NT2/D1 (cell line): ENCODE measurements around the gene RASGRF2.

ENCODE experiments used
- DNase-seq: peaks from one replicate; pipeline ENCODE4 v3.0.0-alpha.2; 2011; ENCODE audit warnings: low read depth, low spot score
- H3K27me3 ChIP-seq: 2 replicates; pipeline ENCODE4 v1.6.0; 2011; ENCODE audit warnings: mild to moderate bottlenecking; ENCODE audit not compliant: insufficient read length, insufficient read depth
- H3K36me3 ChIP-seq: 2 replicates; pipeline ENCODE4 v1.6.1; 2011; ENCODE audit warnings: mild to moderate bottlenecking, low read length, mixed read lengths; ENCODE audit not compliant: insufficient read depth, insufficient read length
- H3K4me1 ChIP-seq: 2 replicates; pipeline ENCODE4 v1.5.1; 2011; ENCODE audit not compliant: insufficient read depth, insufficient read length
- H3K4me3 ChIP-seq: 2 replicates; pipeline ENCODE4 v1.5.1; 2011; ENCODE audit warnings: low read depth; ENCODE audit not compliant: insufficient read length
- H3K9ac ChIP-seq: 2 replicates; pipeline ENCODE4 v1.6.0; 2011; ENCODE audit warnings: low read depth; ENCODE audit not compliant: insufficient read length
- H3K9me3 ChIP-seq: 2 replicates; pipeline ENCODE4 v1.5.1; 2011; ENCODE audit warnings: mild to moderate bottlenecking, low read length; ENCODE audit not compliant: insufficient read depth
- SUZ12 ChIP-seq: IDR thresholded peaks from 2 replicates; pipeline ENCODE4 v1.6.1; 2011; ENCODE audit not compliant: insufficient read length, insufficient read depth; ENCODE audit errors: extremely low read depth
- YY1 ChIP-seq: IDR thresholded peaks from 2 replicates; pipeline ENCODE4 v1.6.1; 2011; ENCODE audit not compliant: insufficient read length, insufficient read depth
- ZNF274 ChIP-seq: IDR thresholded peaks from 2 replicates; pipeline ENCODE4 v1.6.1; 2011; ENCODE audit warnings: mild to moderate bottlenecking, low read depth, low read length

Gene RASGRF2

GRCh38 chr5:81202655-81203054, 242.5 kb downstream of the RASGRF2 start:
- Histone ChIP-seq H3K4me1 (no peaks in the 10 kb centered on the region), H3K9me3 (no peaks in the 10 kb centered on the region), H3K9ac (no peak overlapping the region), H3K36me3 (no peaks in the 10 kb centered on the region), H3K4me3 (no peak overlapping the region), H3K27me3 (no peaks in the 10 kb centered on the region)
- DNase-seq = no peak
- no peak for TF ChIP-seq YY1
- no peak for TF ChIP-seq ZNF274
- no peak for TF ChIP-seq SUZ12

- Histone ChIP-seq H3K27me3 (no peaks in the 10 kb centered on the region), H3K4me1 (no peaks in the 10 kb centered on the region), H3K9me3 (no peaks in the 10 kb centered on the region), H3K9ac (no peak overlapping the region), H3K4me3 (no peak overlapping the region), H3K36me3 (no peaks in the 10 kb centered on the region)
- TF ChIP-seq YY1 (no peak), ZNF274 (no peak), SUZ12 (no peak)
- no peak for DNase-seq
These were observed 243.6 kb downstream of the RASGRF2 start for GRCh38 chr5:81203729-81204128.

- Histone ChIP-seq H3K9ac (no peak overlapping the region), H3K9me3 (no peaks in the 10 kb centered on the region), H3K36me3 (no peaks in the 10 kb centered on the region), H3K4me3 (no peak overlapping the region), H3K27me3 (no peaks in the 10 kb centered on the region), H3K4me1 (no peaks in the 10 kb centered on the region)
- no peak for TF ChIP-seq YY1
- no peak for TF ChIP-seq SUZ12
- TF ChIP-seq ZNF274 = no peak
- no peak for DNase-seq
These were observed 244.0 kb downstream of the RASGRF2 start for GRCh38 chr5:81204205-81204604.

- Histone ChIP-seq H3K9ac (no peak overlapping the region), H3K27me3 (no peaks in the 10 kb centered on the region), H3K36me3 (no peaks in the 10 kb centered on the region), H3K9me3 (no peaks in the 10 kb centered on the region), H3K4me3 (no peak overlapping the region), H3K4me1 (no peaks in the 10 kb centered on the region)
- DNase-seq = no peak
- TF ChIP-seq SUZ12 (no peak), YY1 (no peak), ZNF274 (no peak)
These were observed 244.9 kb downstream of the RASGRF2 start for GRCh38 chr5:81205058-81205457.

GRCh38 chr5:81207009-81207408, 246.8 kb downstream of the RASGRF2 start:
- Histone ChIP-seq H3K27me3 (no peaks in the 10 kb centered on the region), H3K4me3 (no peak overlapping the region), H3K36me3 (no peaks in the 10 kb centered on the region), H3K4me1 (no peaks in the 10 kb centered on the region), H3K9me3 (no peaks in the 10 kb centered on the region), H3K9ac (no peak overlapping the region)
- TF ChIP-seq YY1 (no peak), ZNF274 (no peak), SUZ12 (no peak)
- DNase-seq = no peak

GRCh38 chr5:81208904-81209303, 248.7 kb downstream of the RASGRF2 start:
- Histone ChIP-seq H3K9ac (no peak overlapping the region), H3K36me3 (no peaks in the 10 kb centered on the region), H3K9me3 (no peaks in the 10 kb centered on the region), H3K4me3 (no peak overlapping the region), H3K4me1 (no peaks in the 10 kb centered on the region), H3K27me3 (no peaks in the 10 kb centered on the region)
- TF ChIP-seq ZNF274 (no peak), YY1 (no peak), SUZ12 (no peak)
- DNase-seq = no peak

- Histone ChIP-seq H3K27me3 (no peaks in the 10 kb centered on the region), H3K9me3 (no peaks in the 10 kb centered on the region), H3K4me3 (no peak overlapping the region), H3K4me1 (no peaks in the 10 kb centered on the region), H3K9ac (no peak overlapping the region), H3K36me3 (no peaks in the 10 kb centered on the region)
- DNase-seq = no peak
- no peak for TF ChIP-seq YY1
- no peak for TF ChIP-seq SUZ12
- TF ChIP-seq ZNF274 = no peak
These were observed 249.2 kb downstream of the RASGRF2 start for GRCh38 chr5:81209386-81209785.

GRCh38 chr5:81209869-81210493, 249.8 kb downstream of the RASGRF2 start:
- Histone ChIP-seq H3K9me3 (no peaks in the 10 kb centered on the region), H3K4me3 (no peak overlapping the region), H3K9ac (no peak overlapping the region), H3K4me1 (no peaks in the 10 kb centered on the region), H3K36me3 (no peaks in the 10 kb centered on the region), H3K27me3 (no peaks in the 10 kb centered on the region)
- no peak for DNase-seq
- TF ChIP-seq YY1 = no peak
- TF ChIP-seq SUZ12 = no peak
- TF ChIP-seq ZNF274 = no peak
